Osteoblast (primary cell): ENCODE results near the gene DAB2IP. TPM values are rescaled to one million over a fixed set of nuclear protein-coding genes. Genes with fewer than 3 reads are reported as not detected.

Source experiments
- DNase-seq: peaks from one replicate; pipeline ENCODE4 v3.0.0; 2011; ENCODE audit warnings: low spot score, mixed read lengths; ENCODE audit not compliant: insufficient read length; ENCODE audit errors: missing footprints
- H2AFZ ChIP-seq: 2 replicates; pipeline ENCODE4 v1.6.0; 2011; ENCODE audit warnings: mild to moderate bottlenecking, low read length
- H3K27ac ChIP-seq: 2 replicates; pipeline ENCODE4 v1.5.1; 2011; ENCODE audit warnings: mild to moderate bottlenecking, low read depth, low read length, moderate library complexity
- H3K27me3 ChIP-seq: 2 replicates; pipeline ENCODE4 v1.6.0; 2012; ENCODE audit warnings: mild to moderate bottlenecking, control low read depth, inconsistent platforms, low read length, moderate library complexity; ENCODE audit not compliant: insufficient read depth
- H3K36me3 ChIP-seq: 2 replicates; pipeline ENCODE4 v1.5.1; 2011; ENCODE audit warnings: mild to moderate bottlenecking, low read length, control low read depth, moderate library complexity; ENCODE audit not compliant: insufficient read depth
- H3K4me1 ChIP-seq: 2 replicates; pipeline ENCODE4 v1.5.1; 2011; ENCODE audit warnings: mild to moderate bottlenecking, low read length, control low read depth, moderate library complexity; ENCODE audit not compliant: insufficient read depth
- H3K4me2 ChIP-seq: 2 replicates; pipeline ENCODE4 v1.6.0; 2011; ENCODE audit warnings: mild to moderate bottlenecking, low read length; ENCODE audit not compliant: insufficient read depth
- H3K4me3 ChIP-seq: fragments of 200-600 bp; sonication (generic); 3 replicates; pipeline ENCODE4 v1.5.1; 2012; ENCODE audit warnings: mild to moderate bottlenecking, low read length, inconsistent platforms; ENCODE audit not compliant: insufficient read depth
- H3K79me2 ChIP-seq: 2 replicates; pipeline ENCODE4 v1.6.0; 2012; ENCODE audit warnings: mild to moderate bottlenecking, low read length, control low read depth, inconsistent platforms; ENCODE audit not compliant: insufficient read depth
- H3K9me3 ChIP-seq: 2 replicates; pipeline ENCODE4 v1.5.1; 2011; ENCODE audit warnings: low read depth, low read length, control low read depth
- H4K20me1 ChIP-seq: 2 replicates; pipeline ENCODE4 v1.6.0; 2012; ENCODE audit warnings: mild to moderate bottlenecking, low read length, control low read depth; ENCODE audit not compliant: insufficient read depth
- CTCF ChIP-seq: IDR thresholded peaks from 2 replicates; pipeline ENCODE4 v1.5.1; 2011; ENCODE audit warnings: mild to moderate bottlenecking, low read depth, low read length, moderate library complexity; ENCODE audit errors: extremely low read depth
- total RNA-seq: library from RNA; depleted of rRNA; stranded (reverse); fragments of >200 nt; gene quantifications from 2 replicates; pipeline ENCODE4 v1.2.3, GENCODE V29; 2012

DAB2IP gene
- total RNA-seq, 1 donor = 60.8 TPM

GRCh38 chr9:121746866-121747265 lies 95.4 kb downstream of the DAB2IP start:
- Histone ChIP-seq H3K27me3 (no peaks in the 10 kb centered on the region), H3K36me3 (no peaks in the 10 kb centered on the region), H2AFZ (no peak overlapping the region), H3K27ac (no peak overlapping the region), H4K20me1 (peaks cover 19% of the 10 kb centered on the region), H3K4me3 (no peak overlapping the region), H3K4me1 (peaks cover 43% of the 10 kb centered on the region), H3K9me3 (no peaks in the 10 kb centered on the region), H3K4me2 (no peak overlapping the region), H3K79me2 (peaks cover 62% of the 10 kb centered on the region)
- no peak for DNase-seq
- TF ChIP-seq CTCF = no peak

GRCh38 chr9:121748074-121748473 lies 96.6 kb downstream of the DAB2IP start:
- peaks cover 70% of the 10 kb centered on the region for H3K79me2 ChIP-seq
- no peak for TF ChIP-seq CTCF
- H4K20me1 ChIP-seq = peaks cover 24% of the 10 kb centered on the region
- H3K9me3 ChIP-seq = no peaks in the 10 kb centered on the region
- peak overlapping the region; percentile 60 for H3K27ac ChIP-seq
- H3K36me3 ChIP-seq = no peaks in the 10 kb centered on the region
- H3K4me2 ChIP-seq = peak overlapping the region; percentile 34
- DNase-seq = peak; percentile 96
- H3K27me3 ChIP-seq = no peaks in the 10 kb centered on the region
- H2AFZ ChIP-seq = peak overlapping the region; percentile 19
- peaks cover 41% of the 10 kb centered on the region for H3K4me1 ChIP-seq
- H3K4me3 ChIP-seq = no peak overlapping the region

- no peaks in the 10 kb centered on the region for H3K36me3 ChIP-seq
- H4K20me1 ChIP-seq = peaks cover 24% of the 10 kb centered on the region
- peak; percentile 97 for DNase-seq
- no peak overlapping the region for H2AFZ ChIP-seq
- peaks cover 74% of the 10 kb centered on the region for H3K79me2 ChIP-seq
- no peak for TF ChIP-seq CTCF
- no peaks in the 10 kb centered on the region for H3K9me3 ChIP-seq
- no peak overlapping the region for H3K4me3 ChIP-seq
- H3K27me3 ChIP-seq = no peaks in the 10 kb centered on the region
- peaks cover 35% of the 10 kb centered on the region for H3K4me1 ChIP-seq
- H3K4me2 ChIP-seq = peak overlapping the region; percentile 34
- peak overlapping the region; percentile 60 for H3K27ac ChIP-seq
These were observed 97.4 kb downstream of the DAB2IP start for GRCh38 chr9:121748727-121749423.

- no peak overlapping the region for H2AFZ ChIP-seq
- no peak overlapping the region for H3K27ac ChIP-seq
- DNase-seq = no peak
- peaks cover 76% of the 10 kb centered on the region for H3K79me2 ChIP-seq
- H4K20me1 ChIP-seq = peaks cover 23% of the 10 kb centered on the region
- no peaks in the 10 kb centered on the region for H3K9me3 ChIP-seq
- H3K36me3 ChIP-seq = no peaks in the 10 kb centered on the region
- no peak overlapping the region for H3K4me3 ChIP-seq
- no peak for TF ChIP-seq CTCF
- no peaks in the 10 kb centered on the region for H3K27me3 ChIP-seq
- H3K4me2 ChIP-seq = no peak overlapping the region
- peaks cover 27% of the 10 kb centered on the region for H3K4me1 ChIP-seq
These were observed 98.2 kb downstream of the DAB2IP start for GRCh38 chr9:121749614-121750013.
